ENCODE results near the gene C2orf68.

Gene C2orf68

GRCh38 chr2:85584857-85585780 lies 26.7 kb downstream of the C2orf68 start (continued):
- TF ChIP-seq, protein P1, sequence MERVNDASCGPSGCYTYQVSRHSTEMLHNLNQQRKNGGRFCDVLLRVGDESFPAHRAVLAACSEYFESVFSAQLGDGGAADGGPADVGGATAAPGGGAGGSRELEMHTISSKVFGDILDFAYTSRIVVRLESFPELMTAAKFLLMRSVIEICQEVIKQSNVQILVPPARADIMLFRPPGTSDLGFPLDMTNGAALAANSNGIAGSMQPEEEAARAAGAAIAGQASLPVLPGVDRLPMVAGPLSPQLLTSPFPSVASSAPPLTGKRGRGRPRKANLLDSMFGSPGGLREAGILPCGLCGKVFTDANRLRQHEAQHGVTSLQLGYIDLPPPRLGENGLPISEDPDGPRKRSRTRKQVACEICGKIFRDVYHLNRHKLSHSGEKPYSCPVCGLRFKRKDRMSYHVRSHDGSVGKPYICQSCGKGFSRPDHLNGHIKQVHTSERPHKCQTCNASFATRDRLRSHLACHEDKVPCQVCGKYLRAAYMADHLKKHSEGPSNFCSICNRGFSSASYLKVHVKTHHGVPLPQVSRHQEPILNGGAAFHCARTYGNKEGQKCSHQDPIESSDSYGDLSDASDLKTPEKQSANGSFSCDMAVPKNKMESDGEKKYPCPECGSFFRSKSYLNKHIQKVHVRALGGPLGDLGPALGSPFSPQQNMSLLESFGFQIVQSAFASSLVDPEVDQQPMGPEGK (CRISPR knock-in tag; IDR thresholded peaks at IDR 0.05; ENCODE audit: borderline replicate concordance): no peak
- no peak for TF ChIP-seq ZNF8 (CRISPR knock-in tag; IDR thresholded peaks at IDR 0.05)
- no peak for TF ChIP-seq ESRRG (CRISPR knock-in tag; IDR thresholded peaks at IDR 0.05)
- TF ChIP-seq CREB5 (CRISPR knock-in tag; IDR thresholded peaks at IDR 0.05; ENCODE audit: low read depth): no peak
- no peak for TF ChIP-seq OSR1 (CRISPR knock-in tag; IDR thresholded peaks at IDR 0.05)
- no peak for TF ChIP-seq SNAI2 (CRISPR knock-in tag; IDR thresholded peaks at IDR 0.05)
- no peak for TF ChIP-seq ZFP30 (CRISPR knock-in tag; IDR thresholded peaks at IDR 0.05)
- TF ChIP-seq TOX (CRISPR knock-in tag; IDR thresholded peaks at IDR 0.05; ENCODE audit: borderline replicate concordance): no peak

GRCh38 chr2:85584354-85584856 lies 27.5 kb downstream of the C2orf68 start, which contains the start of gene VAMP5:
Gene VAMP5, plus strand, starts transcription at chr2:85584431. Its CDS starts 60 bp downstream, at chr2:85584491.
- peak; percentile 12; the same call in 1 of the 3 replicates for ATAC-seq
- no peak for TF ChIP-seq ZC3H10 (CRISPR knock-in tag; IDR thresholded peaks at IDR 0.05)
- no peak for TF ChIP-seq CSRNP3 (CRISPR knock-in tag; IDR thresholded peaks at IDR 0.05)
- TF ChIP-seq ZFP3 (CRISPR knock-in tag; IDR thresholded peaks at IDR 0.05): no peak
- no peak for TF ChIP-seq TCF4 (CRISPR knock-in tag; IDR thresholded peaks at IDR 0.05; ENCODE audit: borderline replicate concordance)
- TF ChIP-seq SNAI2 (CRISPR knock-in tag; IDR thresholded peaks at IDR 0.05): no peak
- TF ChIP-seq, protein P1 (CRISPR knock-in tag; IDR thresholded peaks at IDR 0.05; ENCODE audit: borderline replicate concordance): no peak
- TF ChIP-seq CSDC2 (CRISPR knock-in tag; IDR thresholded peaks at IDR 0.05): no peak
- TF ChIP-seq BACH2 (CRISPR knock-in tag; IDR thresholded peaks at IDR 0.05; ENCODE audit: borderline replicate concordance): no peak
- TF ChIP-seq, protein P2, sequence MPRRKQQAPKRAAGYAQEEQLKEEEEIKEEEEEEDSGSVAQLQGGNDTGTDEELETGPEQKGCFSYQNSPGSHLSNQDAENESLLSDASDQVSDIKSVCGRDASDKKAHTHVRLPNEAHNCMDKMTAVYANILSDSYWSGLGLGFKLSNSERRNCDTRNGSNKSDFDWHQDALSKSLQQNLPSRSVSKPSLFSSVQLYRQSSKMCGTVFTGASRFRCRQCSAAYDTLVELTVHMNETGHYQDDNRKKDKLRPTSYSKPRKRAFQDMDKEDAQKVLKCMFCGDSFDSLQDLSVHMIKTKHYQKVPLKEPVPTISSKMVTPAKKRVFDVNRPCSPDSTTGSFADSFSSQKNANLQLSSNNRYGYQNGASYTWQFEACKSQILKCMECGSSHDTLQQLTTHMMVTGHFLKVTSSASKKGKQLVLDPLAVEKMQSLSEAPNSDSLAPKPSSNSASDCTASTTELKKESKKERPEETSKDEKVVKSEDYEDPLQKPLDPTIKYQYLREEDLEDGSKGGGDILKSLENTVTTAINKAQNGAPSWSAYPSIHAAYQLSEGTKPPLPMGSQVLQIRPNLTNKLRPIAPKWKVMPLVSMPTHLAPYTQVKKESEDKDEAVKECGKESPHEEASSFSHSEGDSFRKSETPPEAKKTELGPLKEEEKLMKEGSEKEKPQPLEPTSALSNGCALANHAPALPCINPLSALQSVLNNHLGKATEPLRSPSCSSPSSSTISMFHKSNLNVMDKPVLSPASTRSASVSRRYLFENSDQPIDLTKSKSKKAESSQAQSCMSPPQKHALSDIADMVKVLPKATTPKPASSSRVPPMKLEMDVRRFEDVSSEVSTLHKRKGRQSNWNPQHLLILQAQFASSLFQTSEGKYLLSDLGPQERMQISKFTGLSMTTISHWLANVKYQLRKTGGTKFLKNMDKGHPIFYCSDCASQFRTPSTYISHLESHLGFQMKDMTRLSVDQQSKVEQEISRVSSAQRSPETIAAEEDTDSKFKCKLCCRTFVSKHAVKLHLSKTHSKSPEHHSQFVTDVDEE (CRISPR knock-in tag; IDR thresholded peaks at IDR 0.05): no peak
- no peak for TF ChIP-seq ZNF565 (CRISPR knock-in tag; conservative IDR thresholded peaks at IDR 0.05; ENCODE audit: low read depth)
- no peak for TF ChIP-seq ZNF70 (CRISPR knock-in tag; IDR thresholded peaks at IDR 0.05)
- TF ChIP-seq CREB5 (CRISPR knock-in tag; IDR thresholded peaks at IDR 0.05; ENCODE audit: low read depth): no peak
- no peak for TF ChIP-seq GLIS3 (CRISPR knock-in tag; IDR thresholded peaks at IDR 0.05)
- TF ChIP-seq OSR1 (CRISPR knock-in tag; IDR thresholded peaks at IDR 0.05): no peak
- TF ChIP-seq ZNF8 (CRISPR knock-in tag; IDR thresholded peaks at IDR 0.05): no peak
- TF ChIP-seq PPARA (CRISPR knock-in tag; IDR thresholded peaks at IDR 0.05; ENCODE audit: borderline replicate concordance): no peak
- TF ChIP-seq ARNTL (CRISPR knock-in tag; IDR thresholded peaks at IDR 0.05; ENCODE audit: borderline replicate concordance, low read depth): no peak
- TF ChIP-seq RARB (CRISPR knock-in tag; IDR thresholded peaks at IDR 0.05): no peak

Data from SK-N-SH treated with all-trans-retinoic acid at 6 μM for 48 hours (cell line).